Right cardiac atrium (tissue), 5 donors: ENCODE data around the gene PRB3. TPM values are rescaled to one million over a fixed set of nuclear protein-coding genes. Genes with fewer than 3 reads are reported as not detected.

Source experiments
- ATAC-seq, 2 donors: fragments of 200-7000 bp; cut with Tn5 transposase; one replicate each; pipeline versions ENCODE4 v1.8.0 to v1.9.1; 2020; ENCODE audit warnings: moderate library complexity in 2 of 2, mild to moderate bottlenecking in 1 of 2
- DNase-seq, 3 donors: peaks; one replicate each; pipeline ENCODE4 v3.0.0-alpha.2; 2020
- H3K27ac ChIP-seq: one replicate; pipeline ENCODE4 v1.5.1; 2013; ENCODE audit warnings: mild to moderate bottlenecking, low read length, control low read depth, moderate library complexity
- H3K27me3 ChIP-seq: one replicate; pipeline ENCODE4 v1.6.1; 2013; ENCODE audit not compliant: control insufficient read depth, insufficient read depth
- H3K4me1 ChIP-seq: one replicate; pipeline ENCODE4 v1.6.1; 2013; ENCODE audit warnings: low read length; ENCODE audit not compliant: control insufficient read depth, insufficient read depth
- H3K4me3 ChIP-seq: one replicate; pipeline ENCODE4 v1.5.1; 2013; ENCODE audit warnings: low read length, control low read depth
- H3K9me3 ChIP-seq: one replicate; pipeline ENCODE4 v1.6.1; 2013; ENCODE audit warnings: low read length; ENCODE audit not compliant: control insufficient read depth
- WGBS: extraction: QIAGEN DNeasy Blood & Tissue Kit; methylation state at CpG from one replicate; pipeline ENCODE4 v1.1.7; 2013; 5-methylcytosine and 5-hydroxymethylcytosine counted together
- intact Hi-C, 4 donors: fragments of 100-400 bp; cut with DNase I; formaldehyde crosslinking; loops; one replicate each; pipeline versions ENCODE4 v1.11.0 to v1.14.0; 2022 to 2023
- long read RNA-seq, 4 donors: library from polyadenylated mRNA; unstranded; transcript quantifications; one replicate each; pipeline ENCODE4 v2.0.0, GENCODE V29; 2020 to 2021
- polyA plus RNA-seq: library from polyadenylated mRNA; stranded (reverse); fragments of 200-250 nt; gene quantifications from one replicate; pipeline ENCODE4 v1.2.3, GENCODE V29; 2013
- total RNA-seq, 4 donors: library from RNA; stranded (reverse); fragmentation: NEBNext Ultra II Directional; extraction: Animal tissue kit (Norgen Biotek cat#: 25700); gene quantifications; one replicate each; pipeline ENCODE4 v1.2.1, GENCODE V29; 2021
- donor health status: healthy with polysubstance abuse.
- donor health status: DM: no; HTN: yes; CAD: no.
- donor health status: DM: no; HTN: no; CAD: no.
- donor health status: DM: no; HTN: yes; CAD: no; lungs with severe emphysema.
- donor health status: DM: yes; HTN: yes; CAD: no.

PRB3 gene
- total RNA-seq: not detected
- not detected for polyA plus RNA-seq
- long read RNA-seq, donor 1: 0 reads
- long read RNA-seq, donor 2: 0 reads
- long read RNA-seq, donor 3: 0 reads
- long read RNA-seq, donor 4: 0 reads

DNA sequence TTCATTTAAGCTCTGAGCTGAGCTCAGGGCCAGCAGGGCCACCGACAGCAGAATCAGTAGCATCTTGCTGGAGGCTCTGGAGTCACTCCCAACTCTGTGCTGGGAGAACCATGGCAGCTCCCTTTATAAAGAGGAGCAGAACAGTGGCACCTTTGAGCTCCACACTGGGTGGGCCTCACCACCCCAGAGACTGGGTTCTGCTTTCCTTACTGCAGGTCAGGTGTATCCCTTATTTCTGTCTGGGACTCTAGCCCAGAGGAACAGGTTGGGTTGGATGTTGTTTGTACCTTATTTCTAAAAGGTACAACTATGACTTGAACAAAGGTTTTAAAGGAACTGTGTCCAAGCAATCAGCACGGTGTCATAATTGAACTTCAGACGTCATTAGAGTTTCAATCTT lies at the start of gene PRB3:
PRB3 (minus strand) TSS at position 101 of the 400 bp plus-strand sequence; CDS start at position 63, 38 bp downstream.
- Histone ChIP-seq H3K27ac (no peak within 1 kb of the TSS), H3K4me3 (no peak within 1 kb of the TSS), H3K9me3 (no peaks in the 10 kb centered on the region), H3K27me3 (no peaks in the 10 kb centered on the region), H3K4me1 (no peaks in the 10 kb centered on the region)
- intact Hi-C loops: no loop called here
- ATAC-seq (no peak), DNase-seq (no peak)
- WGBS: 82% methylated on average over 3 of the region's 3 CpGs

DNA sequence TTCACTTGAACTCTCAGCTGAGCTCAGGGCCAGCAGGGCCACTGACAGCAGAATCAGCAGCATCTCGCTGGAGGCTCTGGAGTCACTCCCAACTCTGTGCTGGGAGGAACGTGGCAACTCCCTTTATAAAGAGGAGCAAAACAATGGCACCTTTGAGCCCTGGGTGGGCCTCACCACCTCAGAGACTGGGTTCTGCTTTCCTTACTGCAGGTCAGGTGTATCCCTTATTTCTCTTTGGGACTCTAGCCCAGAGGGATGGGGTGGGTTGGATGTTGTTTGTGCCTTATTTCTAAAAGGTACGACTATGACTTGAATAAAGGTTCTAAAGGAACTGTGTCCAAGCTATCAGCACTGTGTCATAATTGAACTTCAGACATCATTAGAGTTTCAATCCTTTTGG lies 40.8 kb upstream of the PRB3 start, which contains the start of gene PRB4:
PRB4 (minus strand) TSS at position 101 of the 400 bp plus-strand sequence; CDS start at position 63, 38 bp downstream.
- intact Hi-C loops: no loop called here
- ATAC-seq: no peak

DNA sequence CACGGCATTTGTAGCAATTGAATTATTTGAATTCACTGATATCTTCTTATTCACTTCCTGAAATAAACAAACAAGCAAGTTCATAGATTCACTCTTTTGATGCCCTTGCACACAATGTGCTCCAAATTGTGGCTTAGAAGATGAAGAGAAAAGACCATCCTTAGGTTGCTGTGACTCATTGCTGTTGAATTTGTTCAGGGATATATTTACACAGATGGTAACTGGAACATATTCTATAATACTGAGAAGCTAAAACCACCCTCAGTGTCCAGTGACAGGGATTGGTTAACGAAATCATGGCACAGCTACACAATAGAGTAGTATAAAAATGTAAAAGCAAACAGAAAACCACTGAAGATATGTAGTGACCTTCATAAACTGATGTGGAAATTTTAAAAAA lies 37.6 kb upstream of the PRB3 start:
- no peak overlapping the region for H3K4me3 ChIP-seq
- ATAC-seq (no peak), DNase-seq (no peak)
- intact Hi-C loops: no loop called here
- no peaks in the 10 kb centered on the region for H3K4me1 ChIP-seq
- H3K27me3 ChIP-seq: no peaks in the 10 kb centered on the region
- H3K9me3 ChIP-seq: no peaks in the 10 kb centered on the region
- no peak overlapping the region for H3K27ac ChIP-seq
- 69% methylated on average over 2 of the region's 2 CpGs for WGBS

More for the DNA sequence above, 40.8 kb upstream of the PRB3 start, which contains the start of gene PRB4:
- Histone ChIP-seq H3K4me3 (no peak within 1 kb of the TSS), H3K27ac (no peak within 1 kb of the TSS), H3K9me3 (no peaks in the 10 kb centered on the region), H3K4me1 (no peaks in the 10 kb centered on the region), H3K27me3 (no peaks in the 10 kb centered on the region)
- no peak for DNase-seq
- 59% methylated on average over 3 of the region's 3 CpGs for WGBS

DNA sequence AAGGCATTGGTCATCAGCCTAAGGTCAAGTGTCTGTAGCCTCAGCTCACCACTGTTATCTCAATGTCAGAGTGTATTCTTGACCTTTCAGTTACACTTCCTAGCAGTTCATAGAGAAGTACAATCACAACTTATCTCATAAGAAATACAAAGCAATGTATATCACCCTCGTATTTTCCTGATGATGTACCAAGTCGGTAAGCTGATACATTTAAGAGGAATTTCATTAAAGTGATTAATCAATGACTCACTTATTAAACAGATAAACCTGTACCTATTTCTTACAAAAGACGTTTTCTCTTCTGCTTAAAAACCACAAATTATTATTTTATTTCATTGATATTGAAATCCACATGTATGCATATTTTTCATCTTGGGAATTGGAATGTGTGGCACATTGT lies 3.9 kb upstream of the PRB3 start:
- ATAC-seq (no peak), DNase-seq (no peak)
- Histone ChIP-seq H3K27me3 (no peaks in the 10 kb centered on the region), H3K4me3 (no peak overlapping the region), H3K9me3 (no peaks in the 10 kb centered on the region), H3K4me1 (no peaks in the 10 kb centered on the region), H3K27ac (no peak overlapping the region)
- WGBS: 57% methylated on average over 3 of the region's 3 CpGs
- intact Hi-C loops: no loop called here

DNA sequence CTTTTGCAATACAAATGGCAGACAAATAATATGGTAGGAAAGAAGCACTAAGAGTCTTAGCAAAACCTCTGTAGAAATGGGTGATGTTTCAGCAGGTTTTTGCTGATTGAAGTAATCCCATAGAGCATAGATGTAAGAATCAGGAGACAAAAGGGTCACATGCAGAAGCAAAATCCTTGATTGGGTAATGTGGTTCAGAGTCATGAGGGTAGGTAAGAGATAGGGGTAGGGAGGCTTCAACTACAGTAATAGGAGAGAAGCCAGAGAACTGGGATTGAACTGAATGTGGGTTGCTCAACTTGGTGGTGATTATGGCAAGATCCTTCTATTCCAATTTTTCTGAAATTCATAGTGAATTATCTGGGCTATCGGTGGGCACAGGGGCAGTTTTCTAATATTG lies 5.0 kb downstream of the PRB3 start:
- ATAC-seq (no peak), DNase-seq (no peak)
- WGBS: 87% methylated on average over 1 of the region's 1 CpG
- H3K27me3 ChIP-seq: no peaks in the 10 kb centered on the region
- no peak overlapping the region for H3K4me3 ChIP-seq
- H3K9me3 ChIP-seq: no peaks in the 10 kb centered on the region
- no peaks in the 10 kb centered on the region for H3K4me1 ChIP-seq
- intact Hi-C loops: no loop called here
- no peak overlapping the region for H3K27ac ChIP-seq

DNA sequence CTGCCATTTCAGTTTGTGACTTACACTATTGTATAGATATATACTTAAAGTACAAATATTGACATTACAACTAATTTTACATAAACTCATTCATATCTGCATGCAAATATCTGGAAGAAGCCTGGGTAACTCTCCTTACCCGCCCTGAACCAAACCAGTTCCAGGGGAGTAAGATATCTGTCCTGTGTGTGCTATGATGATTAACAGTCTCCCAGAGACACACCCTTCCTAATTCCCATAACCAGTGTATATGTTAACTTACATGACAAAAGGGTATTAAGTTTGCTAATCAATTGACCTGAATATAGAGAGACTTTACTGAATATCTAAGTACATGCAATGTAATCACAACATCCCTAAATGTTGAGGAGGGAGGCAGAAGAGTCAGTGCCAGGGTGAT lies 23.0 kb downstream of the PRB3 start:
- WGBS: 77% methylated on average over 1 of the region's 1 CpG
- DNase-seq: no peak
- H3K27me3 ChIP-seq: no peaks in the 10 kb centered on the region

DNA sequence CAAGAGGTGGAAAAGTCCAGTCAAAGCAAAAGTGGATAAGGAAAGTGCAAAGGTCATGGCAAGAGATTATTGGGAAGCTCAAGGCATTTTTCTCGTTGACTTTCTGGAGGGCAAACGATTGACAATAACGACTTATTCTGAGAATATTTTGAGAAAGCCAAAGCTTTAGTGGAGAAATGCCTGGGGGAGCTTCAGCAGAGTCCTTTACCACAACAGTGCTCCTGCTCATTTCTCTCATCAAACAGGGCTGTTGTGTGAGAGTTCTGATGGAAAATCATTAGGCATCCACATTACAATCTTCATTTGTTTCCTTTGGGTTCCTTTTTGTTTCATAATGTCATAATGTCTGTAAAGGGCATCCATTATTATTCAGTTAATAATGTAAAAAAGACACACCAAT lies 26.9 kb downstream of the PRB3 start:
- intact Hi-C loops: no loop called here
- H3K4me1 ChIP-seq: no peaks in the 10 kb centered on the region
- no peak overlapping the region for H3K27ac ChIP-seq
- WGBS: 63% methylated on average over 3 of the region's 3 CpGs
- no peaks in the 10 kb centered on the region for H3K9me3 ChIP-seq
- ATAC-seq (no peak), DNase-seq (no peak)
- H3K27me3 ChIP-seq: no peaks in the 10 kb centered on the region
- H3K4me3 ChIP-seq: no peak overlapping the region

More for the DNA sequence above, 23.0 kb downstream of the PRB3 start:
- Histone ChIP-seq H3K9me3 (no peaks in the 10 kb centered on the region), H3K27ac (no peak overlapping the region), H3K4me3 (no peak overlapping the region), H3K4me1 (no peaks in the 10 kb centered on the region)
- no peak for ATAC-seq
- intact Hi-C loops: no loop called here

DNA sequence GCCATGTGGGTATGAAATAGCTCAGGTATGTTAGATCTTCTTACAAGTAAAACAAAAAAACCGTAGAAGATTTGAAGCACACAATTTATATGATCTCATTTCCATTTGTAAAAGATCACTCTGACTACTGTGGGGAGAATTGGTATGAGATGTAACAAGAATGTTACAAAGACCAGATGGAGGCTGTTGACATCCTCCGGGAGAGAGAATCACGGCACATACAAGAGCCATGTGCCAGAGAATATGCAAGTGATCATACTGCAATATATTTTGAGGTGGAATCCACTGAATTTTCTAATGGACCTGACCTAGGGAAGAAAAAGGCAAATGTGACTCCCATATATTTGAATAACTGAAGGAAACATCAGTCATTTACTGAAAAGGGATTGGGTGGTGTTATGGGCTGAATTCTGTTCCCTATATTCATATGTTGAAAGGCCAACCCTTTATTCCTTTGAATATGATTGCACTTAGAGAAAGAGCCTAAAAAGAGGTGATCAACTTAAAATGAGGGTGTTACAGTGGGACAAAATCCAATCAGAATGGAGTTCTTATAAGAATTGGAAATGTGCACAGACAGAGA lies 29.1 kb downstream of the PRB3 start:
- ATAC-seq (no peak), DNase-seq (no peak)
- no peak overlapping the region for H3K4me3 ChIP-seq
- H3K9me3 ChIP-seq: no peaks in the 10 kb centered on the region
- 75% methylated on average over 3 of the region's 3 CpGs for WGBS
- intact Hi-C loops: no loop called here
- no peaks in the 10 kb centered on the region for H3K27me3 ChIP-seq
- H3K27ac ChIP-seq: no peak overlapping the region
- no peaks in the 10 kb centered on the region for H3K4me1 ChIP-seq

DNA sequence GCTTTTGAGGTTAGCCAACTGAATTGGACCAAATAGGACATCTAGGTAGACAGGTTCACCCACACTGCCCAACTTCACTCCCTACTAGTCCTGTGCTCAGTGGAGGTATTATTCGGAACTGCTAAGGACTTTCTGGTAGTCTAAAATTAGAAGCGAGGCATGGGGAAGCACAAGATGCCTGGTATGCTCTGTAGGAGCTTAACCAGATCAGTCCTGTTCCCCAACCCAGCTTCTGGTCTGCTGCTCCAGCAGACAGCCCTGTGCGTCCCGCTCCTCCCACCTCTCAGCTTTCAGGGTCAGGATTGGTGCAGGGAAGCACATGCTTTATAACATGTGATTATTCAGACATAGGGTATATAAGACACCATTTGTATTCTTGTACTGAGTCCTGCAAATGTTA lies 31.2 kb downstream of the PRB3 start:
- DNase-seq (no peak), ATAC-seq (no peak)
- H3K9me3 ChIP-seq: no peaks in the 10 kb centered on the region
- no peak overlapping the region for H3K27ac ChIP-seq
- 82% methylated on average over 4 of the region's 4 CpGs for WGBS
- intact Hi-C loops: no loop called here
- H3K4me1 ChIP-seq: no peaks in the 10 kb centered on the region
- H3K4me3 ChIP-seq: no peak overlapping the region
- H3K27me3 ChIP-seq: no peaks in the 10 kb centered on the region

DNA sequence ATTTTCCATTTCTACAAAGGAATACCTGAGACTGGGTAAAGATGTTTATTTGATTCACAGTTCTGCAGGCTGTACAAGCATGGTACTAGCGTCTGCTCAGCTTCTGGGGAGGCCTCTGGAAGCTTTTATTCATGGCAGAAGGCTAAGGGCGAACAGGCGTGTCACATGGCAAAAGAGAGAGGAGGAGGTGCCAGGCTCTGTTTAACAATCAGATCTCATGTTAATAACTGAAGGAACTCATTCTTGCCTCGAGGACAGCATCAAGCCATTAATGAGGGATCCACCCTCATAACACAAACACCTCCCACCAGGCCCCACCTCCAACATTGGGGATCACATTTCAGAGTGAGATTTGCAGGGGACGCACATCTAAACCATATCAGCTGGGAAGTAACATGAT lies 36.0 kb downstream of the PRB3 start:
- WGBS: 68% methylated on average over 5 of the region's 5 CpGs
- no peak overlapping the region for H3K4me3 ChIP-seq
- no peaks in the 10 kb centered on the region for H3K27me3 ChIP-seq
- no peaks in the 10 kb centered on the region for H3K4me1 ChIP-seq
- ATAC-seq (no peak), DNase-seq (no peak)
- intact Hi-C loops: no loop called here
- no peaks in the 10 kb centered on the region for H3K9me3 ChIP-seq
- no peak overlapping the region for H3K27ac ChIP-seq

DNA sequence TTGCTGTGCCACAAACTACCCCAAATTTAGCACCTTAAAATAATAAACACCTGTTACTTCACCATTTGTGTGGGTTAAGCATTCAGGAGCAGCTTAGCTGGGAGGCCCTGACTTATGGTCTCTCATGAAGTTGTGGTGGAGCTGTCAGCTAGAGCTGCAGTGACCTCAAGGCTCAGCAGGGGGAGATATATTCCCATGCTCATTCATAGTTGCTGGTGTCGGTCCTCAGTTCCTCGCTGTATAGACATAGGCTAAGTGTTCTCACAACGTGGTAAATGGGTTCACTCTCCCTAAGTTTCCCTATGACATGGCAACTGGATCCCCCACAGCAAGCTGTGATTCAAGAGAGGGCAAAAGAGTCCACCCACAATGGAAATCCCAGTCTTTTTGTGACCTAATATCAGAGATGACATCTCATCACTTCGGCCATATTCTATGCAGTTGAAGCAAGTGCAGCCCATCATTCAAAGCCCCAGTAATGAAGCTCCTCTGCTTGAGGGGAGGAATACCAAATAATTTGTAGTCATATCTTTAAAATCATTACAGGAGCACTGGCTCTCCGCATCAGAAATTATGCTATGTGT lies 41.1 kb downstream of the PRB3 start:
- peak in 1 of 3 donors; percentile 11 for DNase-seq
- Histone ChIP-seq H3K27me3 (no peaks in the 10 kb centered on the region), H3K9me3 (no peaks in the 10 kb centered on the region), H3K4me1 (no peaks in the 10 kb centered on the region), H3K4me3 (no peak overlapping the region), H3K27ac (no peak overlapping the region)
- 46% methylated on average over 5 of the region's 5 CpGs for WGBS
- ATAC-seq: no peak
- intact Hi-C loops: no loop called here
